ENCODE measurements around the gene NME2.

NME2 gene

GRCh38 chr17:51150932-51151331 is 15.3 kb upstream of the NME2 start:
- H3K4me3 ChIP-seq (ENCODE audit: low read length, poor library complexity, severe bottlenecking) = no peak overlapping the region
- no peaks in the 10 kb centered on the region for H3K9me3 ChIP-seq (ENCODE audit: insufficient read depth, low read depth, low read length)
- H3K36me3 ChIP-seq (ENCODE audit: insufficient read depth, low read length) = 0 out of 2 replicates have a peak, but pooled peaks cover under 1% of the 10 kb centered on the region
- H3K79me2 ChIP-seq (ENCODE audit: insufficient read depth, low read length) = peaks cover 25% of the 10 kb centered on the region
- no peaks in the 10 kb centered on the region for H3F3A ChIP-seq (ENCODE audit: low read depth)
- peaks cover 1% of the 10 kb centered on the region for H4K20me1 ChIP-seq (ENCODE audit: insufficient read depth, low read length, poor library complexity, severe bottlenecking)
- TF ChIP-seq EZH2phosphoT487 (IDR thresholded peaks at IDR 0.05; ENCODE audit: borderline replicate concordance) (no peak), CTCF (conservative IDR thresholded peaks at IDR 0.05; ENCODE audit: low read length) (no peak)
- H3K9me2 ChIP-seq (replicated peaks; ENCODE audit: low read depth, low read length) = no peaks in the 10 kb centered on the region
- no peak overlapping the region for H3K9ac ChIP-seq (ENCODE audit: low read depth, low read length, poor library complexity, severe bottlenecking)
- H3K4me2 ChIP-seq (ENCODE audit: low read depth, low read length, poor library complexity, severe bottlenecking) = no peak overlapping the region
- H3K27me3 ChIP-seq (ENCODE audit: insufficient read depth, low read length, poor library complexity, severe bottlenecking) = no peaks in the 10 kb centered on the region
- peaks cover 23% of the 10 kb centered on the region for H3K4me1 ChIP-seq (ENCODE audit: insufficient read depth, low read length, poor library complexity, severe bottlenecking)
- peak overlapping the region; percentile 63; the same call in 1 of the 2 replicates for H2AFZ ChIP-seq (ENCODE audit: low read length)

- Histone ChIP-seq H3K4me1 (ENCODE audit: insufficient read depth, low read length, poor library complexity, severe bottlenecking) (peaks cover 33% of the 10 kb centered on the region), H3K4me3 (ENCODE audit: low read length, poor library complexity, severe bottlenecking) (peak overlapping the region; percentile 68), H3K9ac (ENCODE audit: low read depth, low read length, poor library complexity, severe bottlenecking) (peak overlapping the region; percentile 98), H4K20me1 (ENCODE audit: insufficient read depth, low read length, poor library complexity, severe bottlenecking) (peaks cover 3% of the 10 kb centered on the region), H3K79me2 (ENCODE audit: insufficient read depth, low read length) (peaks cover 43% of the 10 kb centered on the region), H2AFZ (ENCODE audit: low read length) (peak overlapping the region; percentile 98), H3K27me3 (ENCODE audit: insufficient read depth, low read length, poor library complexity, severe bottlenecking) (no peaks in the 10 kb centered on the region), H3K9me3 (ENCODE audit: insufficient read depth, low read depth, low read length) (no peaks in the 10 kb centered on the region), H3K36me3 (ENCODE audit: insufficient read depth, low read length) (peaks cover 11% of the 10 kb centered on the region; the same call in 1 of the 2 replicates), H3K9me2 (replicated peaks; ENCODE audit: low read depth, low read length) (no peaks in the 10 kb centered on the region), H3K4me2 (ENCODE audit: low read depth, low read length, poor library complexity, severe bottlenecking) (peak overlapping the region; percentile 86), H3F3A (ENCODE audit: low read depth) (no peaks in the 10 kb centered on the region)
- TF ChIP-seq CTCF (conservative IDR thresholded peaks at IDR 0.05; ENCODE audit: low read length) = no peak
- TF ChIP-seq EZH2phosphoT487 (IDR thresholded peaks at IDR 0.05; ENCODE audit: borderline replicate concordance) = no peak
Measured at GRCh38 chr17:51152766-51153209, 13.4 kb upstream of the NME2 start.

- TF ChIP-seq EZH2phosphoT487 (IDR thresholded peaks at IDR 0.05; ENCODE audit: borderline replicate concordance) = no peak
- peak; percentile 95 for TF ChIP-seq CTCF (conservative IDR thresholded peaks at IDR 0.05; ENCODE audit: low read length)
- H3K79me2 ChIP-seq (ENCODE audit: insufficient read depth, low read length) = peaks cover 50% of the 10 kb centered on the region
- peak within 1 kb of the TSS; percentile 98 for H3K4me3 ChIP-seq (ENCODE audit: low read length, poor library complexity, severe bottlenecking)
- no peaks in the 10 kb centered on the region for H3K9me3 ChIP-seq (ENCODE audit: insufficient read depth, low read depth, low read length)
- H2AFZ ChIP-seq (ENCODE audit: low read length) = peak within 1 kb of the TSS; percentile 98
- H3K4me2 ChIP-seq (ENCODE audit: low read depth, low read length, poor library complexity, severe bottlenecking) = peak within 1 kb of the TSS; percentile 99
- peaks cover 3% of the 10 kb centered on the region for H4K20me1 ChIP-seq (ENCODE audit: insufficient read depth, low read length, poor library complexity, severe bottlenecking)
- peaks cover 33% of the 10 kb centered on the region for H3K4me1 ChIP-seq (ENCODE audit: insufficient read depth, low read length, poor library complexity, severe bottlenecking)
- peaks cover 11% of the 10 kb centered on the region; the same call in 1 of the 2 replicates for H3K36me3 ChIP-seq (ENCODE audit: insufficient read depth, low read length)
- no peaks in the 10 kb centered on the region for H3F3A ChIP-seq (ENCODE audit: low read depth)
- H3K9me2 ChIP-seq (replicated peaks; ENCODE audit: low read depth, low read length) = no peaks in the 10 kb centered on the region
- H3K27me3 ChIP-seq (ENCODE audit: insufficient read depth, low read length, poor library complexity, severe bottlenecking) = no peaks in the 10 kb centered on the region
- H3K9ac ChIP-seq (ENCODE audit: low read depth, low read length, poor library complexity, severe bottlenecking) = peak within 1 kb of the TSS; percentile 98
Measured at GRCh38 chr17:51153210-51154072, 12.8 kb upstream of the NME2 start, which contains the start of gene NME1. Gene NME1, plus strand, starts transcription at chr17:51153559. Its CDS starts 2,096 bp downstream, at chr17:51155655.

All from Loucy (cell line).